HFFc6 (cell line): ENCODE data around the gene CLCN4. TPM values are rescaled to one million over a fixed set of nuclear protein-coding genes. Genes with fewer than 3 reads are reported as not detected.

Experiments used
- DNase-seq: peaks from one replicate; pipeline ENCODE4 v3.0.0-alpha.2; 2018
- H3K27ac Mint-ChIP-seq: 2 replicates; pipeline ENCODE4 v1.8.0; 2020; ENCODE audit warnings: mild to moderate bottlenecking, mixed read lengths
- H3K27me3 Mint-ChIP-seq: 2 replicates; pipeline ENCODE4 v1.8.0; 2021; ENCODE audit warnings: mild to moderate bottlenecking, moderate library complexity, mixed read lengths; ENCODE audit not compliant: insufficient read depth
- H3K36me3 Mint-ChIP-seq: 2 replicates; pipeline ENCODE4 v1.8.0; 2021; ENCODE audit warnings: low read depth, mixed read lengths
- H3K4me1 Mint-ChIP-seq: 2 replicates; pipeline ENCODE4 v1.8.0; 2020; ENCODE audit warnings: low read depth, mixed read lengths
- H3K4me3 Mint-ChIP-seq: 2 replicates; pipeline ENCODE4 v1.8.0; 2020; ENCODE audit warnings: mild to moderate bottlenecking, moderate library complexity, mixed read lengths
- H3K9me3 Mint-ChIP-seq: 2 replicates; pipeline ENCODE4 v1.8.0; 2020; ENCODE audit warnings: mild to moderate bottlenecking, mixed read lengths
- total RNA-seq, 6 experiments: library from RNA; stranded (reverse); fragmentation: NEBNext Ultra II Directional; extraction: Animal tissue kit (Norgen Biotek cat#: 25700); gene quantifications; 2 replicates in 1 of 6; 3 replicates in 5 of 6; pipeline ENCODE4 v1.2.3, GENCODE V29; 2021
- TF ChIP-seq, protein P1 (sequence below): fragments of 200-600 bp; sonication (generic); IDR thresholded peaks from 2 replicates; pipeline ENCODE4 v1.5.0; 2021; ENCODE audit warnings: antibody characterized with exemption, mild to moderate bottlenecking

The CLCN4 gene
- total RNA-seq, 6 experiments from 2014 or later = 0.14 to 0.17 TPM; not detected in 4

DNA sequence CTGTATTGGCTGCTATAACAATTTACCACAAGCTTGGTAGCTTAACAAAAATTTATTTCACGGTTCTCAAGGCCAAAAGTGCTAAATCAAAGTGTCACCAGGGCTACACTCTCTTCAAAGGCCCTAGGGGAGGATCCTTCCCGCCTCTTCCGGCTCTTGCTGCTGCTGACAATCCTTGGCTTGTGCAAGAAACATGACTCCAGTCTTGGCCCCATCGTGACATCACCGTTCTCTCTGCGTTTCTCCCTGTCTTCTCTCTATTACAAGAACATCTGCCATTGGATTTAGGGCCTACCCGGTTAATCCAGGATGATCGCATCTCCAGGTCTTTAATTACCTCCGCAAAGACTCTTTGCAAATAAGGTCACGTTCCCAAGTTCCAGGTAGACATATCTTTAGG lies 10.4 kb upstream of the CLCN4 start:
- H3K36me3 Mint-ChIP-seq = peaks cover 8% of the 10 kb centered on the region
- no peak overlapping the region for H3K4me3 Mint-ChIP-seq
- DNase-seq = no peak
- TF ChIP-seq, protein P1, sequence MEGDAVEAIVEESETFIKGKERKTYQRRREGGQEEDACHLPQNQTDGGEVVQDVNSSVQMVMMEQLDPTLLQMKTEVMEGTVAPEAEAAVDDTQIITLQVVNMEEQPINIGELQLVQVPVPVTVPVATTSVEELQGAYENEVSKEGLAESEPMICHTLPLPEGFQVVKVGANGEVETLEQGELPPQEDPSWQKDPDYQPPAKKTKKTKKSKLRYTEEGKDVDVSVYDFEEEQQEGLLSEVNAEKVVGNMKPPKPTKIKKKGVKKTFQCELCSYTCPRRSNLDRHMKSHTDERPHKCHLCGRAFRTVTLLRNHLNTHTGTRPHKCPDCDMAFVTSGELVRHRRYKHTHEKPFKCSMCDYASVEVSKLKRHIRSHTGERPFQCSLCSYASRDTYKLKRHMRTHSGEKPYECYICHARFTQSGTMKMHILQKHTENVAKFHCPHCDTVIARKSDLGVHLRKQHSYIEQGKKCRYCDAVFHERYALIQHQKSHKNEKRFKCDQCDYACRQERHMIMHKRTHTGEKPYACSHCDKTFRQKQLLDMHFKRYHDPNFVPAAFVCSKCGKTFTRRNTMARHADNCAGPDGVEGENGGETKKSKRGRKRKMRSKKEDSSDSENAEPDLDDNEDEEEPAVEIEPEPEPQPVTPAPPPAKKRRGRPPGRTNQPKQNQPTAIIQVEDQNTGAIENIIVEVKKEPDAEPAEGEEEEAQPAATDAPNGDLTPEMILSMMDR = no peak
- H3K9me3 Mint-ChIP-seq = no peaks in the 10 kb centered on the region
- H3K27ac Mint-ChIP-seq = no peak overlapping the region
- H3K4me1 Mint-ChIP-seq = no peaks in the 10 kb centered on the region
- H3K27me3 Mint-ChIP-seq = peaks cover 3% of the 10 kb centered on the region; the same call in 1 of the 2 replicates

DNA sequence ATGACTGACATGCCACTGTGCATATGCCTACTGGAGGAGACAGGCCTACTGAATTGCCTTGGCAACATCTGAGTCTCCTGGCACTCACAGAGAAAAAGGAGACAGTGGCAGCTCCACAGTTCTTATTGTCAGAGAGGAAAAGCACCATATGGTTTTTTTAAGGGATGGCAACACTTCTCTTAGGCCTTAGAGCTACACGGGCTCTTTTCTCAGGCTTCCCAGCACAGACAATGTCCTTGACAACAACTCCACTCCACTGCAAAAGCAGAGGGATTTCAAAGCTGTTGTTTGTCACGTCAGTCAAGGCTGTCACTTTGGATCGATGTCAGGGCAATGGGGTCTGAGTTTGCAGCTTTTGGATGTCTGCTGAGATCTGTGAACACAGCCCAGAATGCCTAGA lies 4.7 kb upstream of the CLCN4 start:
- TF ChIP-seq, protein P1 = no peak
- Mint-ChIP-seq H3K4me1 (peaks cover 3% of the 10 kb centered on the region), H3K36me3 (no peaks in the 10 kb centered on the region), H3K4me3 (no peak overlapping the region), H3K9me3 (no peaks in the 10 kb centered on the region), H3K27ac (no peak overlapping the region), H3K27me3 (peaks cover 6% of the 10 kb centered on the region)
- no peak for DNase-seq

DNA sequence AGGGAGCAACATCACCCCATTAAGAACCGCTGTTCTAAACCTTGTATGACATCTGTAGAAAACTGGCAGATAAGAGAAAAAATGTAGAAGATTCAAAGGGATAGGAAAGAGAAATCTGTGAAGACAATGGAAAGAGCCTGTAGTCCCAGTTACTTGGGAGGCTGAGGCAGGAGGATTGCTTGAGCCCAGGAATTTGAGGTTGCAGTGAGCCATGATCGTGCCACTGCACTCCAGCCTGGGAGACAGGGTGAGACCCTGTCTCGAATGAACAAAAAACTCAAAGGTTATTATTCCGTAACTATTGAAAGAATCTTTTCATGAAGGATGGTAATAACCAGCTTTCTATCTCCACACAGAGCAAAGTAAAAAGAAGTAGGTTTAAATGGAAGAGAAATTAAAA lies 1.6 kb upstream of the CLCN4 start:
- H3K36me3 Mint-ChIP-seq = no peaks in the 10 kb centered on the region
- no peak for DNase-seq
- H3K27me3 Mint-ChIP-seq = peaks cover 14% of the 10 kb centered on the region
- TF ChIP-seq, protein P1 = no peak
- no peak overlapping the region for H3K27ac Mint-ChIP-seq
- H3K4me3 Mint-ChIP-seq = no peak overlapping the region
- no peaks in the 10 kb centered on the region for H3K9me3 Mint-ChIP-seq
- peaks cover 13% of the 10 kb centered on the region for H3K4me1 Mint-ChIP-seq

DNA sequence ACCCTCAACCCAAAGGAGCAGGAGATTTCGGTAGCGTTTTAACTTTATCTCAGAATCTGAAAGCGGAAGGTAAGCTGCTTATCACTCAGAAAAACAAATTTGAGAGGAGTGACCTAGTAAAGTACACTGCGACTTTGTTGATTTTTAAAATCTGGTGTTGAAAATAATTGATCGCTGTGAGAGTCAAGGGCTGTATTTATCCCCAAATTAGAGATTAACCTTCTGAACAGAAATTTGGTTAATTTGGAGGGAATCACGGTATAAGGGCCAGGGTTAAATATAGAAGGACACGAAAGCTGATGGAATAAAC lies 212 bp downstream of the CLCN4 start:
- TF ChIP-seq, protein P1 = no peak
- Mint-ChIP-seq H3K9me3 (no peaks in the 10 kb centered on the region), H3K36me3 (no peaks in the 10 kb centered on the region), H3K4me1 (peaks cover 13% of the 10 kb centered on the region), H3K27me3 (peaks cover 17% of the 10 kb centered on the region), H3K27ac (no peak overlapping the region), H3K4me3 (no peak overlapping the region)
- DNase-seq = no peak

DNA sequence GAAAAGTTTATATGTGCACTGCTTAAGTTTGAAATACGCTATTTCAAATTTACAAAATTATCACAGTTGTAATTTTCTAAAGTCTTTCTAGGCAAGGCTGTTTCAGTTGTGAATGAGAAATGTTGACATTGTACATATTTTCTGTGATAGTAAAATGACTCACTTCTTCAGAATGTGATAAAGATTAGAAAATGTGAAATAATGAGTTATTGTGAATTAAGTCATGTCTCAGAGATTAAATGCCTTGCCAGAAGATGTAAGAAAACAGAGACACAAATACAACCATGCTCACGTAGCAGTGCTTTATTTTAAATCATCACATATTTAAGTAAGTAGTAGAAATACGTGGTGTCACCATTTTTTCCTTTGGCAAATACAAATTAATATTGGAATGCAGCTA lies 768 bp downstream of the CLCN4 start:
- TF ChIP-seq, protein P1 = no peak
- no peak overlapping the region for H3K27ac Mint-ChIP-seq
- peaks cover 17% of the 10 kb centered on the region for H3K27me3 Mint-ChIP-seq
- H3K4me3 Mint-ChIP-seq = no peak overlapping the region
- H3K9me3 Mint-ChIP-seq = no peaks in the 10 kb centered on the region
- no peaks in the 10 kb centered on the region for H3K36me3 Mint-ChIP-seq
- H3K4me1 Mint-ChIP-seq = peaks cover 13% of the 10 kb centered on the region
- no peak for DNase-seq
